SK-N-SH treated with all-trans-retinoic acid at 6 μM for 48 hours (cell line): Measurements from ENCODE around the gene RMND5B.

Experiments used
- ATAC-seq: fragments of 200-7000 bp; cut with Tn5 transposase; 3 replicates; pipeline ENCODE4 v1.9.1; 2020; ENCODE audit warnings: mild to moderate bottlenecking, moderate library complexity
- ARNTL ChIP-seq: fragments of 450-650 bp; formaldehyde crosslinking; IDR thresholded peaks from 2 replicates; pipeline ENCODE4 v1.5.0; 2020; ENCODE audit warnings: low read depth, mild to moderate bottlenecking, moderate library complexity, borderline replicate concordance
- BACH2 ChIP-seq: fragments of 250-450 bp; sonication (Bioruptor Pico); IDR thresholded peaks from 2 replicates; pipeline ENCODE4 v1.9.0; 2021; ENCODE audit warnings: mild to moderate bottlenecking, borderline replicate concordance
- CSDC2 ChIP-seq: fragments of 250-450 bp; sonication (Bioruptor Pico); IDR thresholded peaks from 2 replicates; pipeline ENCODE4 v1.5.0; 2020; ENCODE audit warnings: mild to moderate bottlenecking, moderate library complexity
- ESRRG ChIP-seq: fragments of 250-450 bp; sonication (Bioruptor Pico); IDR thresholded peaks from 2 replicates; pipeline ENCODE4 v1.6.1; 2021; ENCODE audit warnings: mild to moderate bottlenecking
- GLIS3 ChIP-seq: fragments of 250-450 bp; sonication (Bioruptor Pico); IDR thresholded peaks from 2 replicates; pipeline ENCODE4 v1.5.0; 2020; ENCODE audit warnings: mild to moderate bottlenecking, moderate library complexity
- ISL1 ChIP-seq: fragments of 250-450 bp; sonication (Bioruptor Pico); IDR thresholded peaks from 2 replicates; pipeline ENCODE4 v2.1.2; 2022; ENCODE audit warnings: mild to moderate bottlenecking, moderate library complexity
- OSR1 ChIP-seq: fragments of 250-450 bp; sonication (Bioruptor Pico); IDR thresholded peaks from 2 replicates; pipeline ENCODE4 v1.8.0; 2022; ENCODE audit warnings: moderate library complexity, mild to moderate bottlenecking, inconsistent platforms
- PPARA ChIP-seq: fragments of 250-450 bp; sonication (Bioruptor Pico); IDR thresholded peaks from 2 replicates; pipeline ENCODE4 v1.5.0; 2020; ENCODE audit warnings: mild to moderate bottlenecking, borderline replicate concordance
- SNAI2 ChIP-seq: fragments of 250-450 bp; sonication (Bioruptor Pico); IDR thresholded peaks from 2 replicates; pipeline ENCODE4 v1.5.0; 2020; ENCODE audit warnings: mild to moderate bottlenecking, moderate library complexity
- TCF4 ChIP-seq: fragments of 250-450 bp; sonication (Bioruptor Pico); IDR thresholded peaks from 2 replicates; pipeline ENCODE4 v1.8.0; 2021; ENCODE audit warnings: mild to moderate bottlenecking, moderate library complexity, borderline replicate concordance
- TOX ChIP-seq: fragments of 250-450 bp; sonication (Bioruptor Pico); IDR thresholded peaks from 2 replicates; pipeline ENCODE4 v1.8.0; 2021; ENCODE audit warnings: mild to moderate bottlenecking, moderate library complexity, borderline replicate concordance
- ZC3H10 ChIP-seq: fragments of 250-450 bp; sonication (Bioruptor Pico); IDR thresholded peaks from 2 replicates; pipeline ENCODE4 v1.5.1; 2021; ENCODE audit warnings: mild to moderate bottlenecking, moderate library complexity
- ZFP3 ChIP-seq: fragments of 250-450 bp; sonication (Bioruptor Pico); IDR thresholded peaks from 2 replicates; pipeline ENCODE4 v1.5.0; 2020; ENCODE audit warnings: mild to moderate bottlenecking, moderate library complexity
- ZFP30 ChIP-seq: fragments of 450-650 bp; formaldehyde crosslinking; IDR thresholded peaks from 2 replicates; pipeline ENCODE4 v1.5.0; 2022; ENCODE audit warnings: mild to moderate bottlenecking, moderate library complexity
- ZNF565 ChIP-seq: fragments of 450-650 bp; formaldehyde crosslinking; conservative IDR thresholded peaks from 2 replicates; pipeline ENCODE4 v1.5.0; 2020; ENCODE audit warnings: low read depth, mild to moderate bottlenecking, moderate library complexity
- ZNF70 ChIP-seq: fragments of 450-650 bp; formaldehyde crosslinking; IDR thresholded peaks from 2 replicates; pipeline ENCODE4 v1.5.0; 2020; ENCODE audit warnings: mild to moderate bottlenecking, moderate library complexity
- TF ChIP-seq, protein P1 (sequence below): fragments of 250-450 bp; sonication (Bioruptor Pico); IDR thresholded peaks from 2 replicates; pipeline ENCODE4 v1.5.1; 2021; ENCODE audit warnings: mild to moderate bottlenecking, moderate library complexity
- TF ChIP-seq, protein P2 (sequence below): fragments of 250-450 bp; sonication (Bioruptor Pico); IDR thresholded peaks from 2 replicates; pipeline ENCODE4 v1.8.0; 2021; ENCODE audit warnings: low read depth, mild to moderate bottlenecking, moderate library complexity, borderline replicate concordance
- TF ChIP-seq, protein P3 (sequence below): fragments of 250-450 bp; sonication (Bioruptor Pico); IDR thresholded peaks from 2 replicates; pipeline ENCODE4 v1.5.1; 2020; ENCODE audit warnings: low read depth, mild to moderate bottlenecking, moderate library complexity
- TF ChIP-seq, protein P4 (sequence below): fragments of 250-450 bp; sonication (Bioruptor Pico); IDR thresholded peaks from 2 replicates; pipeline ENCODE4 v1.8.0; 2020; ENCODE audit warnings: mild to moderate bottlenecking, moderate library complexity, borderline replicate concordance
- TF ChIP-seq, protein P5 (sequence below): fragments of 250-450 bp; sonication (Bioruptor Pico); IDR thresholded peaks from 2 replicates; pipeline ENCODE4 v1.5.0; 2020; ENCODE audit warnings: mild to moderate bottlenecking, moderate library complexity

The RMND5B gene

DNA sequence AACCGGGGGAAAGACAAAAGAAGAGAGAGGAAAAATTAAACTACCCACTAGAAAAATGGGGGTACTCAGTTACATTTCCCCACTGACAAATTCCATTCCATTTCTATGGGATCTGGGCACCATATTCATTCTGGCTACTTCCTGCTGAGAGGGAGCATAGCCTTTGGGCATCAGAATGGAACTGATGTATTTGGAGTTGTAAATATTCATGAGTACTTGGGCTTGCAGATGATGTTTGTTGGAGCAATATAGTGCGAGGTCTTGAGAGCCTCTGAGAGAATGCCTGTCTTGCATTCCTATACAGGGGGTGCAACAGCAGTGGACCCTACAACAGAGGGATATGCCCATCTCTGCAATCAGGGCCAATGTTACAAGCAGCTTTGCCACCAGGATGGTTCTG, 39.6 kb downstream of the RMND5B start:
- no peak for ATAC-seq
- TF ChIP-seq BACH2 (no peak), ARNTL (no peak), ZNF565 (CRISPR knock-in tag) (no peak), ZC3H10 (CRISPR knock-in tag) (no peak), OSR1 (CRISPR knock-in tag) (no peak), ZNF70 (no peak), TOX (CRISPR knock-in tag) (no peak), ZFP30 (CRISPR knock-in tag) (no peak), GLIS3 (CRISPR knock-in tag) (no peak), ZFP3 (CRISPR knock-in tag) (no peak), CSDC2 (CRISPR knock-in tag) (no peak), PPARA (no peak), TCF4 (CRISPR knock-in tag) (no peak)
- TF ChIP-seq, protein P1, sequence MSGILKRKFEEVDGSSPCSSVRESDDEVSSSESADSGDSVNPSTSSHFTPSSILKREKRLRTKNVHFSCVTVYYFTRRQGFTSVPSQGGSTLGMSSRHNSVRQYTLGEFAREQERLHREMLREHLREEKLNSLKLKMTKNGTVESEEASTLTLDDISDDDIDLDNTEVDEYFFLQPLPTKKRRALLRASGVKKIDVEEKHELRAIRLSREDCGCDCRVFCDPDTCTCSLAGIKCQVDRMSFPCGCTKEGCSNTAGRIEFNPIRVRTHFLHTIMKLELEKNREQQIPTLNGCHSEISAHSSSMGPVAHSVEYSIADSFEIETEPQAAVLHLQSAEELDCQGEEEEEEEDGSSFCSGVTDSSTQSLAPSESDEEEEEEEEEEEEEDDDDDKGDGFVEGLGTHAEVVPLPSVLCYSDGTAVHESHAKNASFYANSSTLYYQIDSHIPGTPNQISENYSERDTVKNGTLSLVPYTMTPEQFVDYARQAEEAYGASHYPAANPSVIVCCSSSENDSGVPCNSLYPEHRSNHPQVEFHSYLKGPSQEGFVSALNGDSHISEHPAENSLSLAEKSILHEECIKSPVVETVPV (CRISPR knock-in tag) = no peak
- TF ChIP-seq, protein P2, sequence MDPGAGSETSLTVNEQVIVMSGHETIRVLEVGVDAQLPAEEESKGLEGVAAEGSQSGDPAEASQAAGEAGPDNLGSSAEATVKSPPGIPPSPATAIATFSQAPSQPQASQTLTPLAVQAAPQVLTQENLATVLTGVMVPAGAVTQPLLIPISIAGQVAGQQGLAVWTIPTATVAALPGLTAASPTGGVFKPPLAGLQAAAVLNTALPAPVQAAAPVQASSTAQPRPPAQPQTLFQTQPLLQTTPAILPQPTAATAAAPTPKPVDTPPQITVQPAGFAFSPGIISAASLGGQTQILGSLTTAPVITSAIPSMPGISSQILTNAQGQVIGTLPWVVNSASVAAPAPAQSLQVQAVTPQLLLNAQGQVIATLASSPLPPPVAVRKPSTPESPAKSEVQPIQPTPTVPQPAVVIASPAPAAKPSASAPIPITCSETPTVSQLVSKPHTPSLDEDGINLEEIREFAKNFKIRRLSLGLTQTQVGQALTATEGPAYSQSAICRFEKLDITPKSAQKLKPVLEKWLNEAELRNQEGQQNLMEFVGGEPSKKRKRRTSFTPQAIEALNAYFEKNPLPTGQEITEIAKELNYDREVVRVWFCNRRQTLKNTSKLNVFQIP = no peak
- TF ChIP-seq, protein P3, sequence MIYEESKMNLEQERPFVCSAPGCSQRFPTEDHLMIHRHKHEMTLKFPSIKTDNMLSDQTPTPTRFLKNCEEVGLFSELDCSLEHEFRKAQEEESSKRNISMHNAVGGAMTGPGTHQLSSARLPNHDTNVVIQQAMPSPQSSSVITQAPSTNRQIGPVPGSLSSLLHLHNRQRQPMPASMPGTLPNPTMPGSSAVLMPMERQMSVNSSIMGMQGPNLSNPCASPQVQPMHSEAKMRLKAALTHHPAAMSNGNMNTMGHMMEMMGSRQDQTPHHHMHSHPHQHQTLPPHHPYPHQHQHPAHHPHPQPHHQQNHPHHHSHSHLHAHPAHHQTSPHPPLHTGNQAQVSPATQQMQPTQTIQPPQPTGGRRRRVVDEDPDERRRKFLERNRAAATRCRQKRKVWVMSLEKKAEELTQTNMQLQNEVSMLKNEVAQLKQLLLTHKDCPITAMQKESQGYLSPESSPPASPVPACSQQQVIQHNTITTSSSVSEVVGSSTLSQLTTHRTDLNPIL (CRISPR knock-in tag) = no peak
- TF ChIP-seq, protein P4, sequence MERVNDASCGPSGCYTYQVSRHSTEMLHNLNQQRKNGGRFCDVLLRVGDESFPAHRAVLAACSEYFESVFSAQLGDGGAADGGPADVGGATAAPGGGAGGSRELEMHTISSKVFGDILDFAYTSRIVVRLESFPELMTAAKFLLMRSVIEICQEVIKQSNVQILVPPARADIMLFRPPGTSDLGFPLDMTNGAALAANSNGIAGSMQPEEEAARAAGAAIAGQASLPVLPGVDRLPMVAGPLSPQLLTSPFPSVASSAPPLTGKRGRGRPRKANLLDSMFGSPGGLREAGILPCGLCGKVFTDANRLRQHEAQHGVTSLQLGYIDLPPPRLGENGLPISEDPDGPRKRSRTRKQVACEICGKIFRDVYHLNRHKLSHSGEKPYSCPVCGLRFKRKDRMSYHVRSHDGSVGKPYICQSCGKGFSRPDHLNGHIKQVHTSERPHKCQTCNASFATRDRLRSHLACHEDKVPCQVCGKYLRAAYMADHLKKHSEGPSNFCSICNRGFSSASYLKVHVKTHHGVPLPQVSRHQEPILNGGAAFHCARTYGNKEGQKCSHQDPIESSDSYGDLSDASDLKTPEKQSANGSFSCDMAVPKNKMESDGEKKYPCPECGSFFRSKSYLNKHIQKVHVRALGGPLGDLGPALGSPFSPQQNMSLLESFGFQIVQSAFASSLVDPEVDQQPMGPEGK (CRISPR knock-in tag) = no peak
- TF ChIP-seq, protein P5, sequence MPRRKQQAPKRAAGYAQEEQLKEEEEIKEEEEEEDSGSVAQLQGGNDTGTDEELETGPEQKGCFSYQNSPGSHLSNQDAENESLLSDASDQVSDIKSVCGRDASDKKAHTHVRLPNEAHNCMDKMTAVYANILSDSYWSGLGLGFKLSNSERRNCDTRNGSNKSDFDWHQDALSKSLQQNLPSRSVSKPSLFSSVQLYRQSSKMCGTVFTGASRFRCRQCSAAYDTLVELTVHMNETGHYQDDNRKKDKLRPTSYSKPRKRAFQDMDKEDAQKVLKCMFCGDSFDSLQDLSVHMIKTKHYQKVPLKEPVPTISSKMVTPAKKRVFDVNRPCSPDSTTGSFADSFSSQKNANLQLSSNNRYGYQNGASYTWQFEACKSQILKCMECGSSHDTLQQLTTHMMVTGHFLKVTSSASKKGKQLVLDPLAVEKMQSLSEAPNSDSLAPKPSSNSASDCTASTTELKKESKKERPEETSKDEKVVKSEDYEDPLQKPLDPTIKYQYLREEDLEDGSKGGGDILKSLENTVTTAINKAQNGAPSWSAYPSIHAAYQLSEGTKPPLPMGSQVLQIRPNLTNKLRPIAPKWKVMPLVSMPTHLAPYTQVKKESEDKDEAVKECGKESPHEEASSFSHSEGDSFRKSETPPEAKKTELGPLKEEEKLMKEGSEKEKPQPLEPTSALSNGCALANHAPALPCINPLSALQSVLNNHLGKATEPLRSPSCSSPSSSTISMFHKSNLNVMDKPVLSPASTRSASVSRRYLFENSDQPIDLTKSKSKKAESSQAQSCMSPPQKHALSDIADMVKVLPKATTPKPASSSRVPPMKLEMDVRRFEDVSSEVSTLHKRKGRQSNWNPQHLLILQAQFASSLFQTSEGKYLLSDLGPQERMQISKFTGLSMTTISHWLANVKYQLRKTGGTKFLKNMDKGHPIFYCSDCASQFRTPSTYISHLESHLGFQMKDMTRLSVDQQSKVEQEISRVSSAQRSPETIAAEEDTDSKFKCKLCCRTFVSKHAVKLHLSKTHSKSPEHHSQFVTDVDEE (CRISPR knock-in tag) = no peak

DNA sequence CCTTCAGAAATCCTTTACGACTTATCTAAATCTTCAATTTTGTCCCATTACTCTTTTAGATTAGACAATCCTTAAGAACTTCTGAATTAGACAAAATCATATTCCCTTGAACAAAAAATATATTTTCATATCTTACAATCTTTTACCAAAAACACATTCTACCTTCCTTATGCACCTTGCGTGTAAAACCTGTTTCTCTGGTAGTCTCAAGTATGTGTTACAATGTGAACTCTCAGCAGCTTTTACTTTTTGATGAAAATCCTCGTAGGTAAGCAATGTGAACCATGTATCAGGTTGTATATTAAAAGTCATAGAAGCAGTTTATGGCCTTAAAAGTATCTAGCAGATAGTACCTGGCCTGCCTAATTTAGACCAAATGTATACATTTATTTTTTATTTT, 43.6 kb downstream of the RMND5B start:
- ATAC-seq = no peak
- no peak for TF ChIP-seq ZNF565 (CRISPR knock-in tag)
- TF ChIP-seq, protein P5 (CRISPR knock-in tag) = no peak
- TF ChIP-seq, protein P1 (CRISPR knock-in tag) = no peak
- TF ChIP-seq ESRRG = no peak
- TF ChIP-seq ISL1 (CRISPR knock-in tag) = no peak
- TF ChIP-seq OSR1 (CRISPR knock-in tag) = no peak
- TF ChIP-seq SNAI2 (CRISPR knock-in tag) = no peak
- TF ChIP-seq ZNF70 = no peak
- no peak for TF ChIP-seq GLIS3 (CRISPR knock-in tag)
- no peak for TF ChIP-seq ZFP3 (CRISPR knock-in tag)
- TF ChIP-seq TCF4 (CRISPR knock-in tag) = no peak
